ENCODE measurements around the gene RBP3. TPM values are rescaled to one million over a fixed set of nuclear protein-coding genes. Genes with fewer than 3 reads are reported as not detected.

RBP3 gene
- total and polyA plus RNA-seq, 8 donors = 0.07 to 0.14 (median 0.09) TPM; not detected in 5

- H3K4me1 ChIP-seq = no peaks in the 10 kb centered on the region
- intact Hi-C loops (cut with DNase I) = no loop called here
- H3K36me3 ChIP-seq = no peaks in the 10 kb centered on the region
- no peak overlapping the region for H3K27ac ChIP-seq
- H3K9me3 ChIP-seq = no peaks in the 10 kb centered on the region
- ATAC-seq (no peak), DNase-seq (peak in 1 of 4 donors; percentile 47)
- H3K4me3 ChIP-seq = no peak overlapping the region
- peaks cover 0 to 15% of the 10 kb centered on the region in 2 donors for H3K27me3 ChIP-seq
- TF ChIP-seq CTCF (IDR thresholded peaks at IDR 0.05) = no peak
These were observed 21.7 kb upstream of the RBP3 start for GRCh38 chr10:47326306-47326926.

DNA sequence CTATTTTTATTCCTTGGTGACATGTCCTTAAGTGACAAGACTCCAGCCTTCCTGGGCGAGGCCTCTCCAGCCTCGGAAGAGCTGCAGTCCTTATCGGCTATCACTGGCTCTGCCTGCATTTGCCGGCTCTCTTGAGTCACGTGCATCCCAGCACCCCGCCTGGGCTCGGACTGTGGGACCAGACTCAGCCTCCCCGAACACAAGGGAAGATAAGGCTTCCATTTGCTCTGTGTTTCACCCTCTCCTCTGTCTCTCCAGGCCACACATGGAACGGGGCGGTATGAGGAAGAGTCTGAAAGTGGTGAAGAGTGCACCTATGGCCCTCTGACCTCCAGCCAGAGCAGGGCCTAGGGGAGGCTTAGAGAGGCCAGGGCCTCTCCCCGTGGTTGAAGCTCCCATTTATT, 21.2 kb upstream of the RBP3 start:
- Histone ChIP-seq H3K36me3 (no peaks in the 10 kb centered on the region), H3K4me1 (no peaks in the 10 kb centered on the region), H3K27me3 (peaks cover 0 to 10% of the 10 kb centered on the region in 2 donors), H3K27ac (no peak overlapping the region), H3K4me3 (no peak overlapping the region), H3K9me3 (no peaks in the 10 kb centered on the region)
- intact Hi-C loops (cut with DNase I) = no loop called here
- DNase-seq = no peak
- ATAC-seq = no peak
- no peak for TF ChIP-seq CTCF (IDR thresholded peaks at IDR 0.05)

DNA sequence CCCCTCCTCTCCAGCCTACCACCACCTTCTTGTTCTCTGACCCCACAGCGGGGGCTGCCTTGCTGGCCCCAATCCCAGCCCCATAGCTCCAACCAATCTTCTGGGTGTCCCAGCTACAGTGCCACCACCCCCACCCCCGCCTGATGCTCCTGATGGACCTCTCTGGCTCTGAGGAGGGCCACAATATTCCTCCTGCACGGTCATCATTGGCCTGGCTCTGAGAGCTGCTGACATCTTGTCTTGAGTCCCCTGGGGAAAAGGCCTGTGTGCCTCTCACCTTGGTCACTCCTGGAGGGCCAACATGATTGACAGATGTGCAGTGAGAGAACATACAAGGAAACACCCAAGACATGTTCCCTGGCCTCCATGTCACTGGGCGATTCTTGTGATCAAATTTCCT, 18.3 kb upstream of the RBP3 start:
- Histone ChIP-seq H3K4me1 (no peaks in the 10 kb centered on the region), H3K36me3 (no peaks in the 10 kb centered on the region), H3K27me3 (no peaks in the 10 kb centered on the region), H3K4me3 (no peak overlapping the region), H3K9me3 (no peaks in the 10 kb centered on the region), H3K27ac (no peak overlapping the region)
- intact Hi-C loops (cut with DNase I) = no loop called here
- TF ChIP-seq CTCF (IDR thresholded peaks at IDR 0.05) = no peak
- DNase-seq = peak in 1 of 4 donors; percentile 13
- no peak for ATAC-seq

- DNase-seq = peak in 1 of 4 donors; percentile 45
- no peaks in the 10 kb centered on the region for H3K27me3 ChIP-seq
- H3K36me3 ChIP-seq = no peaks in the 10 kb centered on the region
- no peak for TF ChIP-seq CTCF (IDR thresholded peaks at IDR 0.05)
- H3K4me3 ChIP-seq = no peak overlapping the region
- intact Hi-C loops (cut with DNase I) = no loop called here
- no peaks in the 10 kb centered on the region for H3K9me3 ChIP-seq
- no peak overlapping the region for H3K27ac ChIP-seq
- H3K4me1 ChIP-seq = no peaks in the 10 kb centered on the region
- ATAC-seq = no peak
These were observed 17.8 kb upstream of the RBP3 start for GRCh38 chr10:47330366-47330765.

GRCh38 chr10:47330804-47331203, 17.4 kb upstream of the RBP3 start:
- H3K36me3 ChIP-seq = no peaks in the 10 kb centered on the region
- ATAC-seq (no peak), DNase-seq (peak in 1 of 4 donors; percentile 14)
- H3K4me3 ChIP-seq = no peak overlapping the region
- H3K27ac ChIP-seq = no peak overlapping the region
- no peaks in the 10 kb centered on the region for H3K4me1 ChIP-seq
- H3K9me3 ChIP-seq = no peaks in the 10 kb centered on the region
- no peaks in the 10 kb centered on the region for H3K27me3 ChIP-seq
- TF ChIP-seq CTCF (IDR thresholded peaks at IDR 0.05) = no peak
- intact Hi-C loops (cut with DNase I) = no loop called here
